GM20000 (cell line): ENCODE data around the gene LRRTM3.

Experiments
- DNase-seq: peaks from one replicate; pipeline ENCODE4 v3.0.0; 2012; ENCODE audit warnings: low spot score
- CTCF ChIP-seq: IDR thresholded peaks from 2 replicates; pipeline ENCODE4 v1.5.1; 2012; ENCODE audit warnings: mild to moderate bottlenecking, control low read depth; ENCODE audit errors: extremely low read depth, missing control alignments

LRRTM3 gene

DNA sequence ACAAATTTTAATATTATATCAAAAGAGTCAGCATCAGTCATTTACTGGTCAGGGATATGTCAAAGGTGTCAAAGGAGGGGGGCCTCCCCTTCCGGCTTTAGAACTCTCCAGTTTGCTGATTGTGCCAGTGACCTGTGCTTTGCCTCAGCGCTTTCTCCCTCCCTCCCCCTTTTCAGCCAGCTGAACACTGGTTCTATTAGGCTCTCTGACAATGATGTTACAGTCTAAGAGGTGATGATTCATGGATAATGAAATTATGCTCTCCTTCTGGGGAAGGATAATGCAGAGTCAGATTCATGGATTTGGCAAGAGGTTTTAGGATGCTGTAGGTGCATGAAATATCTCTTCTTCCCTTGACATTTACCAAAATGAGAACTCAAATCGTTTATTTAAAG is 6.1 kb downstream of the LRRTM3 start:
- no peak for TF ChIP-seq CTCF

DNA sequence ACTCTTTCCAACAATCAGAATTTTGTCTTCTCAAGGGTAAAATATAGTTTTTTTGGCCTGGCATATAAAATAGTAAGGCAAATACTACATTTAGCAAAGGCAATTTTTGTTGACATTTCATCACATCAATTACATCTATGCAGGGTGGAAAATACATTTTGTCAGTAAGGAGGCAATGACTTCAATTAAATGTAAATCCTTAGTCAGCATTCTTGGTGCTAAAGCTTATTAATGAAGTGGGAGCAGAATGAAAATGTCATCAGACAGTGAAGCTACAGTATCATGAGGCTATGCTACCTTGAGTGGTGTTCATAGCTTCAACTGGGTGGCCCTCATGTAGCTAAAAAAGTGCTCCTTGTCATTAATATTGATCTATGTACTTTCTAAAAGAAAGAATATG is 8.9 kb downstream of the LRRTM3 start:
- DNase-seq, result no peak
- no peak for TF ChIP-seq CTCF

More for the DNA sequence above, 6.1 kb downstream of the LRRTM3 start:
- DNase-seq, result no peak

- DNase-seq, result no peak
- TF ChIP-seq CTCF, result no peak
Measured at GRCh38 chr10:66940965-66941364, 15.1 kb downstream of the LRRTM3 start.

DNA sequence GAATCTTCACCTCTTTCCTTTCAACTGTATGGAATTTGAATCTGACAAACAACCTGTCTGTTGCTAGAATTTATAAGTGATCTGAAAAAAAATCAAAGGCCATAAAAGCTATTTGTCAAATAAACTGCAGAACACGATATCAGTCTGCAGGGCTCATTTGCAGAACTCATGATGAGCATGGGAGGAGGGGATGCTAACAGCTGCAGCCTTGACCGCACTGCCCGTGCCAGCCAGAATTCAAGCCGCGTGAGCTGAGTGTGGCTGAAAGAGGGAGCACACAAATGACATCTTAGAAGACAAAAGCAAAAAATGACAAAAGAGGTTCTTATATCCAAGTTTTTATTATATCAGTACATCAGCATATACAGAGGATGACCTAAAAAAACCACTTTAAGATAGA is 15.7 kb downstream of the LRRTM3 start:
- no peak for DNase-seq
- no peak for TF ChIP-seq CTCF

DNA sequence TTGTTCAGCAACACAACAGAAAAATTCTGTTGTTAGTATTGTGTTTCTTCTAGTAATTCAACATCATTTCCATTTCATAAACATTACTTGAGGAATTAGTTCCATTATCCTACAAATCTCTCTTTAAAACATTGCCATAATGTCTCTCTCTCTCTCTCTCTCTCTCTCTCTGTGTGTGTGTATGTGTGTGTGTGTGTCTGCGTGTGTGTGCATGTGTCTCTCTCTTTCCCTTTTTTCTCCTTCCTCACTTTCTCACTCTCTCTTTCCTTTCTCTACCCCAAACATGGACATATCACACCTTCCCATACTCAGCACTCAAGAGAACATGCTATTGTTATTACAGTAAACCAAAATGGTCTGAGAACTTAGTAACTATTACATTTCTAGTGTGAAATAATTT is 16.6 kb downstream of the LRRTM3 start:
- TF ChIP-seq CTCF, result no peak
- no peak for DNase-seq

GRCh38 chr10:66943590-66943989 is 17.8 kb downstream of the LRRTM3 start:
- TF ChIP-seq CTCF, result no peak
- no peak for DNase-seq

GRCh38 chr10:66951896-66952295 is 26.1 kb downstream of the LRRTM3 start:
- no peak for TF ChIP-seq CTCF
- no peak for DNase-seq

DNA sequence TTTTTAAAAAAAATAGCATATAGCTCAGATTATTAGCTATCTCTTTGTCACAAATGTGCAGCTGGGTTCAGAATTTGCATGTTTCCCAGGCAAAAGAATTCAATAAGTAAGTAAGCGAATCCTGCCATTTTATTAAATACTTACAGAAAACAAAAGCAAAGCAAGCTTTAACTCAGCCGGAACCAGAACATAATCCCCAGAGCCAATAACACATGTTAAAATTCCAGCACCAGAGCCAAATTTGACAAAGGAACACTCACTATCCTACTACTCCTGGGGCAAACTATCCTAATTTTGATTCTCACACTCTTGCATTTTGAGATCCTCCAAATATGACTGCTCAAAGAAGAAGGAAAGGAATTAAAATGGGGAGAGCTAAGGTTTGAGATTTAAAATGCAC is 32.6 kb downstream of the LRRTM3 start:
- DNase-seq, result no peak
- TF ChIP-seq CTCF, result no peak
